Tibial nerve (tissue), 4 donors: ENCODE data around the gene NPEPL1. TPM values are rescaled to one million over a fixed set of nuclear protein-coding genes. Genes with fewer than 3 reads are reported as not detected.
"Not testable (repeated sequence)": the region's sequence is repeated elsewhere in the genome, so short reads cannot be mapped to it uniquely, and the experiment has no call there.

Experiments
- DNase-seq, 2 donors: peaks; one replicate each; pipeline ENCODE4 v3.0.0-alpha.2; 2019; ENCODE audit warnings: low spot score in 2 of 2
- H3K27ac ChIP-seq, 4 donors: fragments of 200-600 bp; sonication (generic) in 3 of 4; one replicate each; pipeline ENCODE4 v1.5.1; 2017 to 2019; ENCODE audit warnings: mild to moderate bottlenecking in 1 of 4
- H3K27me3 ChIP-seq, 2 donors: fragments of 200-600 bp; sonication (generic) in 1 of 2; one replicate each; pipeline versions ENCODE4 v1.5.1 to v1.6.0; 2017 to 2019
- H3K36me3 ChIP-seq, 3 donors: fragments of 200-600 bp; sonication (generic); one replicate each; pipeline ENCODE4 v1.5.1; 2018 to 2019
- H3K4me1 ChIP-seq, 4 donors: fragments of 200-600 bp; sonication (generic) in 3 of 4; one replicate each; pipeline ENCODE4 v1.5.1; 2017 to 2019
- H3K4me3 ChIP-seq, 4 donors: fragments of 200-600 bp; sonication (generic) in 3 of 4; one replicate each; pipeline ENCODE4 v1.5.1; 2017 to 2019; ENCODE audit warnings: mild to moderate bottlenecking in 1 of 4, moderate library complexity in 1 of 4
- H3K9me3 ChIP-seq, 4 donors: fragments of 200-600 bp; sonication (generic) in 3 of 4; one replicate each; pipeline ENCODE4 v1.5.1; 2017 to 2019
- CTCF ChIP-seq, 5 experiments: fragments of 200-600 bp in 3 of 5; fragments of 450-650 bp in 2 of 5; sonication (generic) in 3 of 5; IDR thresholded peaks; one replicate each; pipeline ENCODE4 v1.5.1; 2016 to 2019; ENCODE audit warnings: antibody characterized with exemption in 5 of 5, mild to moderate bottlenecking in 3 of 5, moderate library complexity in 2 of 5
- EP300 ChIP-seq, 2 donors: sonication (generic); formaldehyde crosslinking; IDR thresholded peaks; one replicate each; pipeline ENCODE4 v1.6.1; 2017; ENCODE audit warnings: antibody characterized with exemption in 2 of 2, mild to moderate bottlenecking in 1 of 2
- POLR2A ChIP-seq, 2 donors: fragments of 450-650 bp; IDR thresholded peaks; one replicate each; pipeline ENCODE4 v1.6.1; 2017; ENCODE audit warnings: antibody characterized with exemption in 2 of 2, mild to moderate bottlenecking in 2 of 2, moderate library complexity in 2 of 2
- WGBS, 2 donors: methylation state at CpG; one replicate each; pipeline ENCODE4 v1.1.5; 2018; 5-methylcytosine and 5-hydroxymethylcytosine counted together
- total RNA-seq, 4 donors: library from RNA; depleted of rRNA; stranded (reverse); fragments of >200 nt; gene quantifications; one replicate each; pipeline ENCODE4 v1.1.0, GENCODE V29; 2016

NPEPL1 gene
- total RNA-seq, 4 donors from 2014 or later: 57.6 to 123 (median 73.0) TPM

GRCh38 chr20:58647162-58647795, 45.3 kb upstream of the NPEPL1 start:
- no peaks in the 10 kb centered on the region for H3K27me3 ChIP-seq
- H3K27ac ChIP-seq: peak overlapping the region in 1 of 4 donors; percentile 16
- H3K4me1 ChIP-seq: peaks cover 0 to 26% (median 0%) of the 10 kb centered on the region in 4 donors
- no peaks in the 10 kb centered on the region for H3K9me3 ChIP-seq
- no peak overlapping the region for H3K4me3 ChIP-seq
- TF ChIP-seq EP300 (IDR thresholded peaks at IDR 0.05) (no peak), POLR2A (IDR thresholded peaks at IDR 0.05) (no peak), CTCF (IDR thresholded peaks at IDR 0.05) (no peak)
- DNase-seq: no peak
- no peaks in the 10 kb centered on the region for H3K36me3 ChIP-seq
- WGBS, 2 donors: 84 to 88% methylated on average over 7 of the region's 7 CpGs

GRCh38 chr20:58647796-58648501, 44.7 kb upstream of the NPEPL1 start:
- no peak for DNase-seq

GRCh38 chr20:58648502-58648825, 44.1 kb upstream of the NPEPL1 start:
- H3K27ac ChIP-seq, H3K4me3 ChIP-seq, H3K36me3 ChIP-seq, DNase-seq, H3K9me3 ChIP-seq, H3K27me3 ChIP-seq: not testable (repeated sequence)
- H3K4me1 ChIP-seq: peaks cover 0 to 38% (median 8%) of the 10 kb centered on the region in 4 donors
- 75 to 84% methylated on average over 3 to 6 of the region's 6 CpGs for WGBS, 2 donors

More at GRCh38 chr20:58647796-58648501, 44.7 kb upstream of the NPEPL1 start:
- Histone ChIP-seq H3K27ac (peak overlapping the region in 1 of 4 donors; percentile 16), H3K27me3 (no peaks in the 10 kb centered on the region), H3K36me3 (no peaks in the 10 kb centered on the region), H3K4me1 (peaks cover 0 to 32% (median 4%) of the 10 kb centered on the region in 4 donors), H3K4me3 (no peak overlapping the region), H3K9me3 (no peaks in the 10 kb centered on the region)
- 43 to 59% methylated on average over 6 to 7 of the region's 12 CpGs for WGBS, 2 donors
- TF ChIP-seq POLR2A (IDR thresholded peaks at IDR 0.05) (no peak), EP300 (IDR thresholded peaks at IDR 0.05) (no peak), CTCF (IDR thresholded peaks at IDR 0.05) (no peak)

GRCh38 chr20:58649288-58650180, 43.1 kb upstream of the NPEPL1 start:
- Histone ChIP-seq H3K4me3 (peak overlapping the region; percentile 79 to 96 (median 86)), H3K27me3 (no peaks in the 10 kb centered on the region), H3K36me3 (no peaks in the 10 kb centered on the region), H3K9me3 (no peaks in the 10 kb centered on the region), H3K27ac (peak overlapping the region; percentile 85 to 95 (median 88)), H3K4me1 (peaks cover 0 to 48% (median 11%) of the 10 kb centered on the region in 4 donors)
- 8 to 16% methylated on average over 66 to 72 of the region's 73 CpGs for WGBS, 2 donors
- DNase-seq: no peak
- TF ChIP-seq CTCF (IDR thresholded peaks at IDR 0.05) (no peak), POLR2A (IDR thresholded peaks at IDR 0.05) (no peak), EP300 (IDR thresholded peaks at IDR 0.05) (no peak)

GRCh38 chr20:58650181-58650775, 42.3 kb upstream of the NPEPL1 start:
- peak in 1 of 2 donors; percentile 29 for DNase-seq

More at GRCh38 chr20:58650181-58650775, 42.3 kb upstream of the NPEPL1 start:
- H3K27ac ChIP-seq: peak overlapping the region; percentile 85 to 95 (median 88)
- H3K27me3 ChIP-seq: no peaks in the 10 kb centered on the region
- TF ChIP-seq CTCF (IDR thresholded peaks at IDR 0.05): peak in 1 of 5 experiments; percentile 51
- TF ChIP-seq POLR2A (IDR thresholded peaks at IDR 0.05): no peak
- 2% methylated on average over 32 to 33 of the region's 62 CpGs for WGBS, 2 donors
- no peaks in the 10 kb centered on the region for H3K9me3 ChIP-seq
- peaks cover 0 to 56% (median 12%) of the 10 kb centered on the region in 4 donors for H3K4me1 ChIP-seq
- H3K36me3 ChIP-seq: no peaks in the 10 kb centered on the region
- H3K4me3 ChIP-seq: peak overlapping the region; percentile 79 to 96 (median 86)
